Prostate gland (tissue), 2 donors: Measurements from ENCODE around the gene TACR2.

Experiments
- CTCF ChIP-seq, 4 experiments: fragments of 200-600 bp in 2 of 4; fragments of 450-650 bp in 2 of 4; sonication (generic) in 2 of 4; IDR thresholded peaks; 1 replicate in 3 of 4; 2 replicates in 1 of 4; pipeline ENCODE4 v1.5.1; 2016 to 2019; ENCODE audit warnings: antibody characterized with exemption in 4 of 4, mild to moderate bottlenecking in 2 of 4, moderate library complexity in 2 of 4
- POLR2A ChIP-seq: fragments of 450-650 bp; IDR thresholded peaks from one replicate; pipeline ENCODE4 v1.6.1; 2016; ENCODE audit warnings: antibody characterized with exemption, mild to moderate bottlenecking
- POLR2AphosphoS5 ChIP-seq: sonication (generic); formaldehyde crosslinking; IDR thresholded peaks from one replicate; pipeline ENCODE4 v1.6.1; 2017; ENCODE audit warnings: antibody characterized with exemption

- TF ChIP-seq CTCF (IDR thresholded peaks at IDR 0.05) (no peak), POLR2A (no peak), POLR2AphosphoS5 (no peak)
Measured at GRCh38 chr10:69406816-69407580, 9.7 kb downstream of the TACR2 start.
